ENCODE data around the gene HDAC9.

The HDAC9 gene

DNA sequence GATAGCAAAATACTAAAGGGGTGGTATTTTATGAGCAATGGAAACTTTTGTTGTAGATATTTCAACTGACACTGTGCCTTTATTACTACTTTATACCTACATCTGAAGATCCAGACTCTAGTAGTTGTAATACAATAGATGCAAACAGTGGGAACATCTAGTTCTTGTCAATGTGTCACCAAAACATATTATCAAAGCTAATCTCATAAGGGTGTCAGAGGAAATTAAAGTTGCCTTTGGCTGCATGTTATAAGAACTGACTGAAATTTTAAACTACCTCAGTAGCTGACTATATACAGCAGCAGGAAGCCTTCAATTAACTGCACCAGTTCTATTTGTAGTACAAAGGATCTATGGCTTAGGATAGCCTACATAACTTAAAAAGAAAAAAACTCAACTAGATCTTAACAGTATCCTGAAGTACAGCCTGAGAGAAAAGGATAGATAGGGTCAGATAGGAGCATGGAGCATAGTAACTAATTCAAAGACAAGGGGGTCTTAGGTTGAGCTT, 30.9 kb downstream of the HDAC9 start:
- no peak for DNase-seq (ENCODE audit: low read depth)

DNA sequence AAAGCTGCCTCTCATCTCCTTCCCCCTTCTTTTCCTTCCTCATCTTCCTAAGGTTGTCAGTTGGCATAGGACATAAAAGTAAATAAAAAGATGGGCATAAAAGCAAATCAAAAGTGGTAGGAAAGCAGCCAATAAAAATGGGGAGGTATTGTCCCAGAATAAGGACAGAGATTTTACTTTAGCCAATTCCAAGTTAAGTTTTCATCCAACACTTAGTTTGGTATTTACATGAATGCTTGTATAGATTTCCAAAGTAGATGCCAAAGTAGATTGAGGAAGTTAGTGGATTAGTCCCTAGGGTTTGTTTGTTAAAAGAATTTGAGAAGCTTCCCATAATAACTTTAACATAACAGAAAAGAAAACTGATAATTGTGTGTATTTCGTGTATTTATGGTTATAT, 33.7 kb downstream of the HDAC9 start:
- DNase-seq (ENCODE audit: low read depth), result no peak

DNA sequence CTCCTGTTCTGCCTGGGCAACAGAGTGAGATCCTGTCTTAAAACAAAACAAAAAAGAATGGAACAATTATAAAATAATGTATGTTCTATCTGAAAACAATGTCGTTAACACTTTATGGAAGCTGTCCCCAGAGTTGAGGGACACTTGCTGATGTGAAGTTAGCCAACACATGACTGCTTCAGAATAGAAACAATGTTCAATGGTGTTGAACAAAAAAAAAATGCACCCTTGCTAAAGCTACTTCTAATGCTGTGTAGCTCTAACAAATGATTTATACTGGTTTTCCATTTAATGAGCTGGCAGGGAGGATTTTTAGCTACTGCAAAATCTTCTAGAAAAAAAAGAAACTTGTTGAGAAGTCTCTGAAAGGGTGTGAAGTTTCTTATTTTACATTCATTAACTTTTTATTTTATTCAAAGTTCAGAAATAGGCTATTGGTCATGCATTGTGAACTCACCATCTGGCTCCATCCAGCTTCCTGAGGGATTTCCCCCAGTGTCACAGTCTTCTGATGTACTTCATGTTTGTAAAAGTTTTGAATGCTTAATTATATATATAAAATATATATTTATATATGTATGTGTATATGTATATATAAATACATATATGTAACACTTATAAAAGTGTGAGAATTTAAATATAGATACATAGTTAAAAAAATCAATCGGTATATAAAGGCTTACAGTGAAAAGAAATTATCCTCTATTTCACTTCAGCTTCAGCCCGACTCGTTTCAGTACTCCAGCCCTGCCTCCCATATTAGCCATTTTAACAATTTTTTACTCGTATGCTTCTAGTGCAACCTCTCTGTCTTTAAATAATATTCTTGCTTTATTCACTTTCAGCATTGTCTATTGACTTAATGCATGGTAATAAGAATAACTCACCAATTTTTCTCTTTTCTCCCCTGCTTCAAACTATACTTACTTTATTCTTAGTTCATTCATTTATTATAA, 35.0 kb downstream of the HDAC9 start:
- DNase-seq (ENCODE audit: low read depth), result no peak

DNA sequence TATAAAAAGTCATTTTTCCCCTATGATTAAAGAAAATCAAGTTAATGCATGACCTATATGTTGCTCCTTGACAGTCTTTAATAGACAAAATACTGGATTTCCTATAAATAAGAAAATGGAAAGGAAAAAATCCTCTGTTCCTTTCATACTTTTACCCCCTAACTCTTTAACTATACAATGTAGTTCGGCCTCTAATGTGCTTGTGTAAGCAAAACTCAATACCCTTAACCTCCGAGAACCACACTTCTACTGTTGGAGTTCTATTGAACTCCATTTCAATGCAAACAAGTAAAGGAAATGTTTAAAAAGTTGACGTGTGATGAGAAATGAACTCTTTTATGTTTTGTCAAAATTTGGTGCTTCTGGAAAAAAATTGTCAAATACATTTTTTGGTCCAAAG, 36.0 kb downstream of the HDAC9 start:
- DNase-seq (ENCODE audit: low read depth), result no peak

DNA sequence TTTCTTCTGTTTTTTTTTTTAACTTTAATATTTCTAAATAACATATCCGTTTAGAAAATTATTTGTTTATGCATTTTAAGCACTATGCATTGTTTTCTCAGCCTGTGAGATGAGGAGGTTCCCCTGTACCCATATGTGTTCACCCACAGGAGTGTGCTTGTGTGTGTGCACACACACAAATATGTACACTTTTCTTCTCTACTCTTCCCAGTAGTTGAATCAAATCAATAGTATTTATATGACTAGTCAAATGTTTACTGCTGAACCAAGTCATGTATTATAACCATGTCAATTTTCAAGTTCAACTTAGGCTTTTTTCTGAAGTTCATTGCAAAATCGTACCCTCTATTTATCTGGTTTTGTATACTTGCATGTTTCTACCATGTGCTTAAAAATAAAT, 37.3 kb downstream of the HDAC9 start:
- no peak for DNase-seq (ENCODE audit: low read depth)

DNA sequence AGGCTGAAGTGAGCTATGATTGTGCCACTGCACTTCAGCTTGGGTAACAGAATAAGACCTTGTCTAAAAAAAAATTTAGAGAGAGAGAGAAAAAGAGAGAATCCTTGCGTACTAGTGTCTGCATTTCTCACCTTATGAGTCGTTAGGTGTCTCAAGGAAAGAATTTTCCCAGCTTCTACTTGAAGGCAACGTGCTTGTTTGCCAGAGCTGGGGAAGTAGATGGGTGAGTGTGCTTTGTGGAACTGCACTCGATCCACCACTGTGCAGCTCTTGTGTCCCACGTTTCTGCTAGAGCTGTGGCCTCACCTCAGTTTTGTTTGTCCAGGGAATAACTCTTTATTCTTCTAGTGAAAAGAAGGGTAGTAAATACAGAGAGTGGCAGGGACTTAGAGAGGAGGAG, 38.9 kb downstream of the HDAC9 start:
- DNase-seq (ENCODE audit: low read depth), result no peak

DNA sequence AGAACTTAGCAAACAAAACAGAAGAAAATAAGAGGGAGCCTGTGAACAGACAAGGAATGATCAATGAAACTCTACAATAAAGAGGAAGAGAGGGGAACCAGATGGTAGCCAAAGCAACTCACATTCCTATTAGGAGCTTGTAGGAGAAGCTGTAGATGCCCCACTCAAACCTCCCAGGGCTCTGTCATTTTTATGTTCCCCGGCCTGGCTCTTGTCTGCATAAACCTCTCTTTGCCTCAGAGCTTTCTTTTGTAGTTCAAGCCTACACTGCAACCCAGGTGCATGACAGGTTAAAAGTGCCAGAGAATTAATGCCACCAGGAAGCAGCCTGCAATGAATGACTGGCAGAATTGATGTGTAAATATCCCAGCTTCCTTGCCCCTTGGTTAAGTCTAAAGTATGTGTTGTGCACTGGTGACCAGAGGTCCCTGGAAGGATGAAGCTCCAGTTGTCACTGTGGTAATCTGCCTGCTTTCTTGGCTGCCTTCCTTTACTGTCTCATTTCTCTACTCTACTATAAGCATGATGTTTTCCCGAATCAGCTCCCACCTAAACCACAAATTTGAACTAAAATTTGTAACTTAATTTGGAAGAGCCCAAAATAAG, 40.4 kb downstream of the HDAC9 start:
- DNase-seq (ENCODE audit: low read depth), result no peak

DNA sequence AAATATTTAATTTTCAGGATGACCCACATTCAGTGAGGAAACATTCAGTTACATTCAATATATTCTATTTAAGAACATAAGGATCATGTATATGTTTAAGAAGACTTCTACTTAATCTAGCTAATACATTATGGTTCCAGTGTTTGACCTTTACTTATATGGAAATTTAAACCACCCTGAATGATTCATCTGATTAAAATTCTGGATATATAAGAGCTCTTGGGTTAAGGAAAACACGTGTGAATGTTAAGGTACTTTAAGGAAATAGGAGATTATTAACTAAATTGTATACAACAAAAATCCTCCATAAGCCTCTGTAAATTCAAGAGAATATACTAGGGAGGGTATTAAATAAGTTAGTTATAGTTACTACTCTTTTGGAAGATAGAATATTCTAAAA, 40.9 kb downstream of the HDAC9 start:
- no peak for DNase-seq (ENCODE audit: low read depth)

DNA sequence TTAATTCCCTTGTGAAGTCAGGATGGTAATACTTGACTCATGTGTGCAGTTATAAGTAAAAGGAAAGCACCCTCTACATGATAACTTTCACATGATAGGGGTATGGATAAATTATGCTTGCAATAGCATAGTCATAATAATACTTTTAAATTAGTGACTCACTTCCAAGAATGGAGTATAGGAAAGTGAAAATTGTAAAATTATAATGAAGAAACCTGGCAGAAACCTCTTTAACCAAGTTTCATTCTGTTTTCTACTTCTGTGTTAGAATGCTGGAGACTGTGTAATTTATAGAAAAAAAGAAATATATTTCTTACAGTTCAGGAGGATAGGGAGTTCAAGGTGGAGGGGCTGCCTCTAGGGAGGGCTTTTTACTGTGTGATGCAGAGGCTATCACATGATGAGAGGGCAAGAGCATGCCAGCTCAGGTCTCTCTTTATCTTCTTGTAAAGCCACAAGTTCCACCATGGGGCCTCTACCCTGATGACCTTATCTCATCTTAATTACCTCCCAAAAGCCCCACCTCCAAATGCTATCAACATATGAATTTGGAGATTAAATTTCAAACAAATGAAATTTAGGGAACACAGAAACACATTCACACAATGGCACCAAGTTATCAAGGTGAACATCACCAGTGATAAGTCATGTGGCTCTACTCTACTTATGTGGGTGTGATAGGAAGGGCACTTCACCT, 43.2 kb downstream of the HDAC9 start:
- no peak for DNase-seq (ENCODE audit: low read depth)

DNA sequence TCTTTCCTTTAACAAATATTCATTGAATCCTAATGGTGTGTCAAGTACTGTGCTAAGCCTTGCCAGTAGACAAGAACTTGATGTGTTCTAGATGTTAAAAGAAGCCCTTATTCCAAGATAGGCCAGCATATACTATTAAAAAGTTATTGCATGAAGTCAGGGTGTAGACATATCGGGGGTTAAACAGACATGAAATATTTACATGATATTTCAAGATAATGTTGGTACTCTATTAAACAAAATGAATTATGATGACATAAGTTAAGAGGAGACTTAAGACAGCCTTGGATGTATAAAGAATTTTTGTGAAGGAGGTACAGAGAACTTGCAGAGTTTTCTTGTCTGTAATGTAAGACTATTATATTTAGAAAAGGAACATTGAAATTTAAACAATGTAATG, 44.8 kb downstream of the HDAC9 start:
- no peak for DNase-seq (ENCODE audit: low read depth)

DNA sequence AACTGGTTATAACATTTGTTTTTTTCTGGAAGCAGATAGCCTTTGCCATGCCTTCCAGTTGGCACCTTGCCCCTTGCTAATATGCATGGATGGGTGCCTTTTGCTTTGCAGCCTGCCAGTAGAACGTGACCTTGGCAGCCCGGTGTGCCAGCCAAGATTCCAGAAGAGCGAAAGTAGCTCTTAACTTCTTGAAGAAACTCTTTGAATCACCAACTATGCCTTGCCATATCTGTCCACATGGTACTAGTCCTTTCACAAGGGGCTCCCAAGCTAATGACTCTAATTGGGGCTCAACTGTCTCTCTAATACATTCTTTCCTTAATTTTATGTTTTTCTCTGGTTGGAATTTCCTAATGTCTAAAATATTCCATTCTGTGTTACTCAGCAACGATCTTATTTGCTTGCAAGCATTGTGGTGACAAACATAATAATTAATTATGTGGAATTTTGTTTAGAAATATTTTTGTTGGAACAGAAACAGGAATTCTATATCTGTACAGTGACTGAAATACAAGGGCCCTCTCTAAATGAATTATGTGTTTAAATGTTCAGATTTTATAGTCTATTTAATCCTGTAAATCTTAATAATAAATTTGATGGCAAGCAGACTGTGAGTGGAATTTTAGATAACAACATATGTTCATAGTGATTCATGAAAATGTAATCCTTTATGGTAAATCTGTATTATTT, 45.8 kb downstream of the HDAC9 start:
- no peak for DNase-seq (ENCODE audit: low read depth)

DNA sequence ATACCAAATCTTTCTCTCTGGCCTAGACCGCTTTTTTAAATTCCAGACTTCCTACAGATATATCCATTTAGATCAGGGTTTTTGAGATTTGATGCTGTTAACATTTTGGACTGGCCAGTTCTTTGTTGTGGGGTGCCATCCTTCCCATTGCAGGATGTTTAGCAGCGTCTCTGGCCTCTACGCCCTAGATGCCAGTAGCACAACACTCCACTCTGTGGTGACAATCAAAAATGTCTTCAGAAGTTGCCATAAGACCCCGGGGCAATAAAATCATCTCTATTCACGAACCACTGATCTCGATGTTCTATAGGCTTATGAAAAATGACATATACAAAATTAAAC, 46.3 kb downstream of the HDAC9 start:
- DNase-seq (ENCODE audit: low read depth), result no peak

DNA sequence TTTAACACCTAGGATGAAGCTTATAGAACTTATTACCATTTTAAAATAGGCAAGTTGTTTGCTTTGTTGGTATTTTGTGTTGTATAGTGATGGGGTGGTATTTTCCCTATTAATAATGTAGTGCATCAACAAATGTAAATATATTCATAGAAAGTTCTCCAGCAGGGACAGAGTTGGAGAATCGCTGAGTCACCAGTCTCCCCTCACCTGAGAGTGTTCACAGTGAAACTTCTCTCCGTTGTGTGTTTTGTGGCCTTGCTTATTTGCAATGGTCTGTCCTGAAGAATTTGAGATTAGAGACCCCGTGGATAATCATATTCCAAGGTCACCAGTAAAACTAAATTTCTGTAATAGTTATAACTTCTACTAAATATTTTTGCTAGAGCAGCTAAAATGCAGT, 51.0 kb downstream of the HDAC9 start:
- DNase-seq (ENCODE audit: low read depth), result no peak

DNA sequence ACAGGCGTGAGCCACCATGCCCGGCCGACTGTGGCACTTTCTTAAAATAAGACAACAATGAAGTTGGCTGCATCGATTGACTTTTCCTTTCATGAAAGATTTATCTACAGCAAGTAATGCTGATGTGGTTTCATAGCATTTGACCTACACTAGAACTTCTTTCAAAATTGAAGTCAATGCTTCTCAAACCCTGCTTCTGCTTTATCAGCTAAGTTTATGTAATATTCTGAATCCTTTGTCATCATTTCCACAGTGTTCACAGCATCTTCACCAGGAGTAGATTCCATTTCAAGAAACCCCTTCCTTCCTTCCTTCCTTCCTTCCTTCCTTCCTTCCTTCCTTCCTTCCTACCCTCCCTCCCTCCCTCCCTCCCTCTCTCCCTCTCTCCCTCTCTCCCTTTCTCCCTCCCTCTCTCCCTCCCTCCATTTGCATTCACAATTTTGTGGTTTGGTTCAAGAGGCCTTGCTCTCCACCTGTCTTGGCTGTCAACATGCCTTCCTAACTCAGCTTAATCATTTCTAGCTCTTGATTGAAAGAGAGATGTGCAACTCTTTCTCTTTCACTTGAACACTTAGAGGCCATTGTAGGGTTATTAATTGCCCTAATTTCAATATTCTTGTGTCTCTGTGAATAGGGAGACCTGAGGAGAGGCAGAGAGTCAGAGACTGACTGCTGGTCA, 52.1 kb downstream of the HDAC9 start:
- no peak for DNase-seq (ENCODE audit: low read depth)

DNA sequence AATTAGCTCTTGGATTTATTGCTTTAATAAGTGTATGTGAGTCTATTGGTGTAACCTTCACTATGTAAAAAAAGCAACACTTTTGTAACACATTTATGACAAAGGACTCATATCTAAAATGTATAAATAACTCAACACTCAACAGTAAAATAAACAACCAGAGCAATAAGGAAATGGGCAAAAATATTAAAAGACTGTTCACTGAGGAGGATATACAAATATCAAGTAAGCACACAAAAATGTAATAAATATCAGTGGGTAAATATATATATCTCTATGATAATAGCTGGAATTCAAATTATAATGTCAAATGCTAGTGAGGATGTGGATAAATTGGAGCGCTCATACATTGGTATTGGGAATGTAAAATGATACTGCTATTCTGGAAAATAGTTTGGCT, 53.0 kb downstream of the HDAC9 start:
- DNase-seq (ENCODE audit: low read depth), result no peak

DNA sequence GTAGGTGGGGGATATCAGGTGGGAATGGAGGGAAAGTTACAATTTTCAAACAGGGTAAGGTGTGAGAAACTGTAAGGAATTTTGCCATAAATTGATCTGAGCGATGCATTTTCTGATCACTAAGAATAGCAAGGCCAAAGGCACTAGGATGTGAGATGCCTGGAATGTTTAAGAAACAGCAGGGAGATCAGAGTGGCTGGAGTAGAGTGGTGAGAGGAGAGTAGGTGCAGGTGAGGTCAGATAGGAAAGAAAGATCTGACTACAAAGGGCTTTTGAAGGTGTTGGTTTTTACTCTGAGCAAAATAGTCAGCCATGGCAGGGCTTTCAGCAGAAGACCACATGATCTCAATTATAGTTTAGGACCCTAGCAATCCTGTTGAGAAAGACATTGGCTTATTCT, 55.0 kb downstream of the HDAC9 start:
- DNase-seq (ENCODE audit: low read depth), result no peak

DNA sequence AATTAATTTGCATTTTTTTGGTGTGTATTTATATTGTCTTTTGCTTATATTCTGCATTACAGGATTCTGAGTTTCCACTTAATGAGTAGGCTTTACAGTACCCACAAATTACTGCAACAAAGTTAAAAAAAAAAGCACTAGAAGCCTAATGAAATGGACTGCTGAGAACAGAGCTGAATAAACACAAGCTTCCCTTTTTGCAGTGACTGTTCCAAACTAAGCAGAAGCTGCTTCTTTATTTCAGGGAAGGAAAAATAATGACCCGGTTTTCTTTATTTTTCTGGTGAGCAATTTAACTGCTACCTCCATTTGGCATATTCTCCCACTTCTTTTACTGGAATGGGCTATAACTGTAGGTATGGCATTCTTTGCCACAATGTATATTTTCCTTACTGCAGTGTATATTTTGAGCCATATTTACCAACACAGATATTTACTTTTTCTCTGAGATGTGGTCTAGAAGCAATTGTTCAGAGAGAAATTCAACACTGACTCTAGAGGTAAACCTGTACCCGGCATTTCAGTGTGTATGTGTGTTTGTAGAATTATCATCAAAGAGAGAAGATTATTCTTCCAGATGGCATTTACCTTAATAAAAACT, 56.9 kb downstream of the HDAC9 start:
- no peak for DNase-seq (ENCODE audit: low read depth)

DNA sequence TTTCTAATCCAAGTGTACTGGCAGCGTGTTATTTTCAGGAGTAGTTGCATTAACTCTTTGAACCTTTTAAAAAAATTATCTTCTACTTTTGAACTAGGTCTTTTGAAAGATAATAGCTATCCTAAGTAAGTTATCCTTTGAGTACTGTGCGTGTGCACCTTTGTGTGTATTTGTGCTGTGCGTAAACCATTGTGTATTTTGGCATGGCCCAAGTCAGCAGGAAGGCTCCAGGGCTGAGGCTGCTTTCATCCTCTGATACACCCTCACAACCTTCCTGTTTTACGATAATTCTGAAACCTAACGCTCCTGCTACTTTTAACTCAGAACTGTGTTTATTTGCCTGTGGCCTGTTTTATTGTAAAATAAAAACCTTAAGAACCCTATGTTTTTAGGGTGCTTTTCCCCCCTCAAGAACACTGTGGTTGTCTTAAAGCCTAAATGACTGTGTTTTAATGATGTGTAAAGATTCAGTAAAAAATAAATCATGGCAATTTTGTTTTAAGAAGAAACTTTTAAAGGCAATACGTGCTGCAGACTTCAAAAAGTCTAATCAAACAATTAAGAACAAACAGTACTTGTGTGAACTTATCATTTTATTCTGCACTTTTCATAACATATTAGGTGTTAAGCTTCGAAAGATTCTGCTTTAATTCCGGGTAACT, 57.5 kb downstream of the HDAC9 start:
- DNase-seq (ENCODE audit: low read depth), result no peak

DNA sequence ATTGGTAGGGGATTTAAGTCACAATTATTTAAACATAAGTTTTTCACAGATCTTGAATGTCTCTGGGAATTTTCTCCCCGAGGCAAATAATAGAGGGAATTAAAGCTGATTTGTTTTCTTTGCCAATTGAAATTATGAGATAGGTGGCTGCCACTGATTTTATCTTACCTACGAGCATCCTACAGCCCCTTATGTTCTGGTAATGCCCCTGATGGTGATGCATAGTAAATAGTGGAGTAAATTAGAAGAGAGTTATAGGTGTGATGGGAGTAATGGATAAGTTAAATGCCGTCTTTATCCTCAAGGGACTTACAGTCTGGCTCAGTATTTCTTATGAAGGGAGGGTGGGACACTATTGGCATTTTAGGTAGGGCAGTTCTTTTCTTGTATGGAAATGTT, 58.1 kb downstream of the HDAC9 start:
- no peak for DNase-seq (ENCODE audit: low read depth)

DNA sequence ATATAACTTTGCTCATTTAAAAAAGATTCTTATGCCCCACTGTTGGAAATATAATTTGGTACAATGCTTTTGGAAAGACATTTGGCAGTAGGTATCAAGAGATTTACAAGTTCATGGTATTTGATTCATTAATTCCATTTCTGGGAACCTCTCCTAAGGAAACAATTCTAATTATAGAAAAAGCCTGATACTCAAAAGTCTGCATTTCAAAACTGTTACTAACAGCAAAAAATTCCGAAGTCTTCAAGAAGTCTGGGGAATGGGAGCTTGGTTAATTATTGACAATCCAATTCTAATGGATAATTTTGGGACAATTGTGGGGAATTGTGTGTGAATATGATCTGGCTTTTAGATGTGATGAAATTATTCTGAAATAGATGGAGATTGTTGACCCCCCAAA, 59.6 kb downstream of the HDAC9 start:
- DNase-seq (ENCODE audit: low read depth), result no peak

DNA sequence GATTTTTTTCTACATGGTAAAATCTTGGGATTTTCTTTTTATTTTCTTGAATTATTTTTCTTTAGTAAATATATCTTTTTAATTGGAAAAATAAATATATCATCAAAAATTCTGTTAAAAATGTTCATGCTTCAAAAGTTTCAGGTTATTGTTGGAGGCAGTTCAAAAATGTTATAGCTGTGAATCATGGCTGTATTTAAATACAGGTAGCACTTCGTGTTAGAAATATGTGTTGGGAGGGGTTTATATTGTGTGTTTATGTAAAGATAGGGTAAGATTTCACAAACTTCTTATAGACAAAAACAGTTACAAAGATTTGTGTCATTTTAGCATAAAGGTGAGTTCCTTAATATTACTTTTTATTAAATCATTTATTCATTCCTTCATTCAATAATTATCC, 60.4 kb downstream of the HDAC9 start:
- DNase-seq (ENCODE audit: low read depth), result no peak
